NOMO-1 (cell line): ENCODE results near the gene VIL1.

ENCODE experiments used
- DNase-seq, 2 experiments: peaks; one replicate each; lab custom pipeline; 2025; ENCODE audit not compliant: unreplicated experiment in 2 of 2; lab: John Stamatoyannopoulos, UW

VIL1 gene

GRCh38 chr2:218482651-218483050, 63.7 kb downstream of the VIL1 start:
- DNase-seq = no peak

GRCh38 chr2:218485986-218486667, 67.2 kb downstream of the VIL1 start:
- DNase-seq = no peak

- DNase-seq = no peak
Measured at GRCh38 chr2:218500501-218501060, 81.7 kb downstream of the VIL1 start.

- no peak for DNase-seq
Measured at GRCh38 chr2:218501665-218502064, 82.7 kb downstream of the VIL1 start.
